Mammary microvascular endothelial cell (primary cell): ENCODE measurements around the gene RBCK1. TPM values are rescaled to one million over a fixed set of nuclear protein-coding genes. Genes with fewer than 3 reads are reported as not detected.

Experiments
- total RNA-seq: library from RNA; depleted of rRNA; stranded (reverse); fragments of >200 nt; gene quantifications from 2 replicates; pipeline ENCODE4 v1.2.3, GENCODE V29; 2015

Gene RBCK1
- 95.5 and 97.1 TPM in 2 replicates for total RNA-seq

GRCh38 chr20:407953-408842, at the start of gene RBCK1:
Gene RBCK1, plus strand, starts transcription at chr20:408299. Its CDS starts 459 bp downstream, at chr20:408758.

GRCh38 chr20:462199-462991, 54.3 kb downstream of the RBCK1 start, which contains the start of gene TBC1D20:
Gene TBC1D20, minus strand, starts transcription at chr20:462533. Its CDS starts 128 bp downstream, at chr20:462405.

Other genes with a start within 250 kb of the RBCK1 start
- not detected in 2 replicates for gene DEFB128, start 218.6 kb upstream of the RBCK1 start, total RNA-seq
- not detected in 2 replicates for gene DEFB129, start 181.0 kb upstream of the RBCK1 start, total RNA-seq
- gene DEFB132, start 150.6 kb upstream of the RBCK1 start, total RNA-seq = not detected in 2 replicates
- 1.3 and 3.3 TPM in 2 replicates for gene C20orf96, start 117.5 kb upstream of the RBCK1 start, total RNA-seq
- gene ZCCHC3, start 110.7 kb upstream of the RBCK1 start, total RNA-seq = 18.2 and 19.3 TPM in 2 replicates
- gene SOX12, start 82.7 kb upstream of the RBCK1 start, total RNA-seq = 9.9 TPM in 2 replicates
- 32.0 and 35.9 TPM in 2 replicates for gene NRSN2, start 61.2 kb upstream of the RBCK1 start, total RNA-seq
- 72.6 and 78.5 TPM in 2 replicates for gene TRIB3, start 27.5 kb upstream of the RBCK1 start, total RNA-seq
- gene TBC1D20, start 54.2 kb downstream of the RBCK1 start, total RNA-seq = 23.3 and 28.2 TPM in 2 replicates
- gene CSNK2A1, start 135.5 kb downstream of the RBCK1 start, total RNA-seq = 79.3 and 129 TPM in 2 replicates
- gene TCF15, start 202.0 kb downstream of the RBCK1 start, total RNA-seq = 8.6 and 10.7 TPM in 2 replicates
- 68.0 and 69.1 TPM in 2 replicates for gene SRXN1, start 244.9 kb downstream of the RBCK1 start, total RNA-seq